Mucosa of stomach (tissue), 1 donor: ENCODE results near the gene TNFRSF17.

Source experiments
- H3K27me3 ChIP-seq: one replicate; pipeline ENCODE4 v1.7.0; 2013; ENCODE audit warnings: mild to moderate bottlenecking, low read length; ENCODE audit not compliant: control insufficient read depth, insufficient read depth
- H3K36me3 ChIP-seq: one replicate; pipeline ENCODE4 v1.7.0; 2013; ENCODE audit warnings: low read length; ENCODE audit not compliant: control insufficient read depth, insufficient read depth
- H3K4me1 ChIP-seq: one replicate; pipeline ENCODE4 v1.7.0; 2013; ENCODE audit warnings: mild to moderate bottlenecking, low read length; ENCODE audit not compliant: control insufficient read depth, insufficient read depth
- H3K4me3 ChIP-seq: one replicate; pipeline ENCODE4 v1.7.0; 2013; ENCODE audit warnings: low read length
- H3K9ac ChIP-seq: one replicate; pipeline ENCODE4 v1.7.0; 2013; ENCODE audit warnings: mild to moderate bottlenecking, low read length, moderate library complexity
- H3K9me3 ChIP-seq: one replicate; pipeline ENCODE4 v1.7.0; 2013; ENCODE audit warnings: mild to moderate bottlenecking, low read length, moderate library complexity; ENCODE audit not compliant: control insufficient read depth
- donor health status: Pancreatic carcinoma.

TNFRSF17 gene

DNA sequence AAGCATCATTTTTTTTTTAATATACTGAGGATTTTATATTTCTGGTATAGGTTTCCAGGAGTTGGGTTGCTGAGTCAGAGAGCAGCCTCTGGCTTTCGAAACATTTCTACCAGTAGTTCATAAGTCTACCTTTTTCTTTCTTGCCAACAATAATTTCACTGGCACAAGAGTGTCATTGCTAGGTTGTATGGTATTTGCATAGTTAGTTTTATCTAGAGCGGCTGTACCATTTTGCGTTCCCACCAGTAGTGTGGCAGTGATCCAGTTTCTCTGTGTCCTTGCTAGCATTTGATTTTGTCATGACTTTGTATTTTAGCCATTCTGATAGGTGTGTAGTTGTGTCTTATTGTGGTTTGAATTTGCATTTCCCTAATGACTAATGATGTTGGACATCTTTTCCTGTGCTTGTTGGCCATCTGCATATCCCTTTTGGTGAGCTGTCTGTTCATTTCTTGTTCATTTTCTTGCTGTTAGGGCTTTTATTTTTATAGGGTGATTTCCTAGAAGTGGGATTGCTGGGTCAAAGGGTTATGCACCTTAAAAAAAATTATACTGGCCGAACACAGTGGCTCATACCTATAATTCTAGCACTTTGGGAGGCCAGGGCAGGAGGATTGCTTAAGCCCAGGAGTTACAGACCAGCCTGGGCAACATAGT, 51.4 kb downstream of the TNFRSF17 start:
- Histone ChIP-seq H3K27me3 (no peaks in the 10 kb centered on the region), H3K9me3 (no peaks in the 10 kb centered on the region), H3K4me3 (no peak overlapping the region), H3K4me1 (no peaks in the 10 kb centered on the region), H3K9ac (no peak overlapping the region), H3K36me3 (no peaks in the 10 kb centered on the region)

DNA sequence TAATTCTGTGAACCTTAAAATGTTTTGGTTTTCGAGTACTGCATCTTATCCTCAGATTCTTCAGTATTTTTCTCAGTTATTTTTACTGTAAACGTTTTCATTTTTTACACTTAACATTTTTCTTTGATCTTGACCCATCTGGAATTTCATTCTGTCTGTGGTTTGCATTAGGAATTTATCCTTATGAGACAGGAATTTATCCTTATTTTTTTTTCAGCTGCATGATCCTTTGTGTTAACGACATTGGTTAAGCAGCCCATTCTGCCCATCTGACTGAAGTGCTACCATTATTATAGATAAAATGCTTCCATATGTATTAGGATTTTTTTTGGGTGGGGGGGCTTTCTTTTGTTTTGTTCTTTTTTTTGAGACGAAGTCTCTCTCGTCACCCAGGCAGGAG, 52.5 kb downstream of the TNFRSF17 start:
- Histone ChIP-seq H3K9ac (no peak overlapping the region), H3K9me3 (no peaks in the 10 kb centered on the region), H3K36me3 (no peaks in the 10 kb centered on the region), H3K4me1 (no peaks in the 10 kb centered on the region), H3K27me3 (no peaks in the 10 kb centered on the region), H3K4me3 (no peak overlapping the region)
